Activated CD4-positive, alpha-beta T cell treated with anti-CD3 and anti-CD28 coated beads for 24 hours (primary cell): Measurements from ENCODE around the gene IL1RAPL1.

Source experiments
- DNase-seq, 2 donors: peaks; one replicate each; pipeline ENCODE4 v3.0.0-alpha.2; 2020; ENCODE audit warnings: low read depth in 2 of 2

Gene IL1RAPL1

GRCh38 chrX:29431895-29432294 is 844.6 kb downstream of the IL1RAPL1 start:
- DNase-seq: no peak

DNA sequence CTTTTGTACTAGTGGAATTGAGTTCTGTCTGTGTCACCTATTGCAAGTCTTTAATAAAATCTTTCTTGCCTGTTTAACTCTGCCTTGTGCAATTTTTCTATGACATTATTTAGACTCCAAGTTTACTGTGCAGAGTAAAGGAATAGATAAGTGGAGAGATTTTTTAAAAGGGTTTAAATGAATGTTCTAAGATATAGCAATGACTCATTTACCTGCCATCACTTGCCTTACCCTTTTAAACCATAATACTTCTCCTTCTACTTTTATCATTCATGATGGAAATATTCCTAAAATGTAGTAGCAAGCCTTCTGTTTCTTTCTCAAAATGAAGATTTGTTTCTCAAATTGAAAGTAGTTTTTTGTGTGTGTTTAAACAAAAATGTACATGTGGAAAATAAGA is 845.3 kb downstream of the IL1RAPL1 start:
- DNase-seq: no peak

DNA sequence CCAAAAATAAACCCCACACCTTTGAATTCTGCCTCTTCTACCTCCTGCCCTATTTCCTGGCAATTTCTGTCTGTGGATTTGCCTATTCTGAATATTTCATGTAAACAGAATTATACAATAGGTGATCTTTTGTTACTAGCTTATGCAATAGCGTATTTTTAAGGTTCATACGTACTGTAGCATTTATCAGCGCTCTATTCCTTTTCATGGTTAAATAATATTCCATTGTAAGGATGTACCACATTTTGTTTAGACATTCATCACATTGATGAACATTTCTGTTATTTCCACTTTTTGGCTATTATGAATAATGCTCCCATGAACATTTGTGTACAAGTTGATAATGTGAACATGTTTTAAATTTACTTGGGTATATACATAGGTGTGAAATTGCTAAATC is 847.7 kb downstream of the IL1RAPL1 start:
- DNase-seq: no peak

GRCh38 chrX:29435396-29435795 is 848.1 kb downstream of the IL1RAPL1 start:
- DNase-seq: no peak

DNA sequence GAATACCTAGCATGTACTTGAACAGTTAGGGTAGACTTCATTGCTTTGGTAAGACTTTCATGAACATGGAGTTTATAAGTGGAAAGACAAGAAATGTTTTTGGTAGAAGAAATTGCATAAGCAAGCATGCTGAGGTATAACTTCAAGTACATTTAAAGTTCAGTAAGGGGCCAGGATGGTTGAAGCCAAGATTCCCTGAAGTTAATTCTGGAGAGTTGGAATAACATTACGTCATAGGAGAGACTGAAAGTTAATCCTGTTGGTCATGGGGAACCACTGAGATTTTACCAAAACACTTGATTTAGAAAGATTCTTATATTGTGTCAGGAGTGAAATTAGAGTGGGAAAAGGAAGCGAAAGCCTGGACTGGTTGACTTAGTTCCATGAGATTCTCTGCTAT is 860.6 kb downstream of the IL1RAPL1 start:
- DNase-seq: no peak

GRCh38 chrX:29453333-29453732 is 866.1 kb downstream of the IL1RAPL1 start:
- no peak for DNase-seq

GRCh38 chrX:29455702-29456101 is 868.5 kb downstream of the IL1RAPL1 start:
- DNase-seq: no peak

- DNase-seq: no peak
Observed at GRCh38 chrX:29461039-29461438, 873.8 kb downstream of the IL1RAPL1 start.

GRCh38 chrX:29466456-29466855 is 879.2 kb downstream of the IL1RAPL1 start:
- no peak for DNase-seq

- no peak for DNase-seq
Observed at GRCh38 chrX:29468911-29469494, 881.8 kb downstream of the IL1RAPL1 start.

DNA sequence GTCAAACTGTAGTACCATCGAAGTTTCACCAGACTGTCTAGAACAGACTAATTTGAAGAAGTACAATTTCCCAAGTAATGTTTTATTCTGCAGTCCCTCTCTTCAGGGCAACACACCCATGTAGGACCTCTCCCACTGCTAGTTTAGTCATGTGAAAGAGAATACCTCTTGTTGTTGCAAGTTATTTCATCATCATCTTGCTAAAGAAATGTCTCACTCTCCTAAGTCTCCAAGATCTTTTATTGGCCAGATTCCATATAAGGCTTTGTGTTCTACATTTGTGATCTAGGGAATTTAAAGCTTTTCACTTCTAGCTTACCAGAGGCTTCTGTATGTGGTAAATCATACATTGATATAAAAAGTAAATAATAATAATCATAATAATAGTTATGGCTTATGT is 882.8 kb downstream of the IL1RAPL1 start:
- no peak for DNase-seq

GRCh38 chrX:29471829-29472228 is 884.6 kb downstream of the IL1RAPL1 start:
- DNase-seq: no peak

- DNase-seq: no peak
Observed at GRCh38 chrX:29477878-29478277, 890.6 kb downstream of the IL1RAPL1 start.

GRCh38 chrX:29478336-29479069 is 891.3 kb downstream of the IL1RAPL1 start:
- DNase-seq: no peak

GRCh38 chrX:29487214-29487613 is 900.0 kb downstream of the IL1RAPL1 start:
- no peak for DNase-seq

DNA sequence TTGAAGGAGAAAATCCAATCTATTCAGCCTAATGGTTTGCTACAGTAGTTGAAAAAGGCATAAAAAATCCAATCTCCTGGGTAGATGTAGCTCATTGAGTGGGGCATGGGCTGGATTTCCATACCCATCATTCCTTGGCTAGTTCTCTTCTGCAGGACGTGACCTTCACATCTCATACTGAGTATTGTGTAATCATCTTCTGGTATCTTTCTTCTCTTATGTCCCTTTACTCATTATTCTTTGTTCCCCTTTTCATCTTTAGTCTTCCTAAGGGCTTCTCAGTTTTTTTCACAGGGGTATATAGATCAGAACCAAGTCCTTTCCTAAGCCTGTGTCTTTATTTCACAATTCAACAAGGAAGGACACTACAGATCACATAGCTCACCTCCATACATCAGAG is 900.5 kb downstream of the IL1RAPL1 start:
- DNase-seq: no peak

GRCh38 chrX:29488919-29489318 is 901.7 kb downstream of the IL1RAPL1 start:
- no peak for DNase-seq

DNA sequence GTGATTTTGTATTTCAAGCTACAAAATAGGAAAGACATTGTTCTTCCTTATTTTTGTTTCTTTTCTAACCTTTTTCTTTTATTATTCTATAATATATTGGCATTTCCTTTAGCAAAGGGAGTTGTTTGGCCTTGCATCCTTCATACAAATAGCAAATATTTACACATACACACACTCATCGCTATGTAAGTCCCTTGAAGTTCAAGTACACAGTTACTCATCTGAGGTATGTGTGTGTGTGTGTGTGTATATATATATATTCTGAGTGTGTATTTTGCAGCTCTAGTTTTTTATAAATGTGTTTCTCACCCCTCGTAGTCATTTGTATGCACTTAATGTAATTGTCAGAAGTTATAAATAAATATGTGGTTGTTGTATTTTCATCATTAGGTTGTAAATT is 903.4 kb downstream of the IL1RAPL1 start:
- DNase-seq: no peak

DNA sequence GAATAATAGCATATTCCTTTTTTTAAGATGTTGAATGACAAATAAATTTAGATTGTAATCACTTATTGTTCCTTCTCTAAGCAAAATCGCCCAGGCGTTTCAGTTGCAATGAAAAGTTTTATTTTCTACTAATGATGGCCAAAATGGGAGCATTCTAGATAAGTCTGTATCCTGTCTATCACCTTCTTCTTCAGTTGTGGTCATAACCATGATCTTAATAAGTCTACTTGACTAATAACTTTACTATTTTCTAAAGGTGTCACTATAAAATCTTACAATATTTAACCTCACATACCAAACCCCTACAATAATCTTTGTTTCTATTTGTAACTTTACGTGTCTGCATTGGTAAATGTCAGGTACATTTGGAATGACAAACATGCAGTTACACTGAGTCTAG is 904.4 kb downstream of the IL1RAPL1 start:
- DNase-seq: no peak

DNA sequence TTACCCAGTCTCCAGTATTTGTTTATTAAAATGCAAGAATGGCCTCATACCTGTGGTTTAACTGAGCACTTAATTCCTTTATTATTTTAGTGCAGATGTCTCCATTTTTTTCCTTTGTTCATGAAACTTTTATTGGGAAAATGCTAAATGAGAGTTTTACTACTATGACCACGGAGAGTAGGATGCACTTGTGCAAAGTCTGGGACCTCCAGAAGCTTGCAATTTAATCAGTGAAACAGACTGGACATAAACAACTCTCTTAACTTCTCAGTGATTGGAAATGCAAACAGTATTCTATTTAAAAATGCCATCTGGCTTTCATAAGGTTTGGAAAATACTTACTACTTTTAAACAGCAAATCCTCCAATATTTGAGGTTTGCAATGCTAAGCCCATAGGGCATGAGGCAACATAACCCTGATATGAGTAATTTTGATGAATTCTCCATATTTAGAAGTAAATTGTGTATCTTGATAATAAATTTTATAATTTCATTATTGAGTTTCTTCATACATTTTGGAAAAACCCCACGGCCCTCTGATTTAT is 909.5 kb downstream of the IL1RAPL1 start:
- no peak for DNase-seq

DNA sequence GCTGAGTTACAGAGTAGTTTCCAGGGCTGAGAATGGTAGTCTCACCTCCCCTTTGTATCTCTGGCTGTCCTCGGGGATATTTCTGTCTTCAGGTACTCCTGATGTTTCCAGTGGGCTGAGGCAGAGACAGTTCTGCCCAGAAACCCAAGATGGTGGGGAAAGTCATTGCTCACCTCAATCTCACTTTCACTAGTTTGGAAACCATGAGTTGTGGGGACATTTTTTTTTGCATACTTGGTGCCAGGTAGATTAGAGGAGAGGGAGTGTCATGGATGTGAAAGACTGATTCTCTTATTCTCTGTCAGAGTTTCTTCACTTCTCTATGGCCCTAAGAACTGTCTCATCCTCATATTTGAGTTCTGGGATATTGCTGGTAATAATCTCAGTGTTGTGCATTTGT is 919.5 kb downstream of the IL1RAPL1 start:
- DNase-seq: no peak

DNA sequence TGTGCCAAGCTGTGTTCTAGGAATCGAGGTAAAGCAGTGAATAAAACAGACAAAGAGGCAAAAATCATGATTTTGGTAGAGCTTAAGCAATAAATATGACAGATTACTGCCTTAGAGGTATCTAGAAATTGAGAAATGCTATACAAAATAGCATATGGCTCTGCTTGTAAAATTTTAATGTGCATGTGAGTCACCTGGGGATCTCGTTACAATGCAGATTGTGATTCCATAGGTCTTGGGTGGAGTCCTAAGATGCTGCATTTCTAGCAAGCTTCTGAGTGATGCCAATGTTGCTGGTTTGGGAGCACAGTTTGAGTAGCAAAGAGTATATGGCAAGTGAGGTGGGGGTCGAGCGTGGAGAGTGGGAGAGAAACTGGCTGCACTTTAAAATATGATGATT is 930.9 kb downstream of the IL1RAPL1 start:
- DNase-seq: no peak

DNA sequence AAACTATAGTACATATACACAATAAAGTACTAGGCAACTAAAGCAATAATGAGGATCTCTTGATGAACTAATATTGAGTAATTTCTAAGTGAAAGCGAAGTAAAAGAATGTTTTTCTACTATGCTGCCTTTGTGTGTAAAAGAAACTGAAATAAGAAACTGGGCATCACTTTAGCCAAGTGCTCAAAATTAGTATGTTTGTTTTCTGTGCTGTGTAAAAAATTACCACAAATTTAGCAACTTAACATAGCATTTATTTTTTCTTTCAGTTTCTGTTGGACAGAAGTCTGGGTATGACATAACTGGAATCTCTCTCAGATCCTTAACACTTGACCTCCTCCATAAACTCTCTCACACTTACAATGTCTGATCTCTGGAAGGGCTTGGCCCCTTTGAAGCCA is 941.0 kb downstream of the IL1RAPL1 start:
- no peak for DNase-seq

GRCh38 chrX:29530501-29530900 is 943.3 kb downstream of the IL1RAPL1 start:
- DNase-seq: no peak
